HL-60 (cell line): ENCODE results near the gene ULK2.

ENCODE experiments used
- DNase-seq, 2 experiments: peaks; one replicate each; pipeline ENCODE4 v3.0.0-alpha.2; 2010 to 2020; ENCODE audit warnings: low read depth in 1 of 2, low spot score in 1 of 2
- H3K27ac ChIP-seq: fragments of 250-450 bp; sonication (Bioruptor Pico); replicated peaks from 2 replicates; pipeline ENCODE4 v1.5.1; 2020; ENCODE audit warnings: mild to moderate bottlenecking, moderate library complexity
- H3K27me3 ChIP-seq: fragments of 250-450 bp; sonication (Bioruptor Pico); 2 replicates; pipeline ENCODE4 v1.5.1; 2021; ENCODE audit warnings: mild to moderate bottlenecking, moderate library complexity; ENCODE audit not compliant: insufficient read depth, poor library complexity, severe bottlenecking
- H3K4me3 ChIP-seq: replicated peaks from 2 replicates; pipeline ENCODE4 v1.5.1; 2011; ENCODE audit warnings: mild to moderate bottlenecking, control low read depth, low read length; ENCODE audit not compliant: insufficient read depth
- CTCF ChIP-seq: IDR thresholded peaks from one replicate; pipeline ENCODE4 v1.5.1; 2011; ENCODE audit warnings: low read length, control low read depth, inconsistent platforms; ENCODE audit not compliant: insufficient read depth
- GABPA ChIP-seq: IDR thresholded peaks from 2 replicates; pipeline ENCODE4 v1.6.1; 2012; ENCODE audit warnings: low read depth
- POLR2AphosphoS5 ChIP-seq: IDR thresholded peaks from 2 replicates; pipeline ENCODE4 v1.6.1; 2012; ENCODE audit warnings: low read depth
- REST ChIP-seq: IDR thresholded peaks from 2 replicates; pipeline ENCODE4 v1.6.1; 2012; ENCODE audit warnings: low read depth; ENCODE audit not compliant: insufficient replicate concordance
- SPI1 ChIP-seq: IDR thresholded peaks from 2 replicates; pipeline ENCODE4 v1.6.1; 2012; ENCODE audit warnings: low read depth, mild to moderate bottlenecking, borderline replicate concordance

The ULK2 gene

GRCh38 chr17:19830061-19830460, 37.7 kb downstream of the ULK2 start:
- DNase-seq = no peak
- H3K27ac ChIP-seq = no peak overlapping the region
- TF ChIP-seq GABPA (no peak), SPI1 (no peak), REST (no peak), CTCF (no peak), POLR2AphosphoS5 (no peak)
- no peaks in the 10 kb centered on the region for H3K27me3 ChIP-seq
- H3K4me3 ChIP-seq = no peak overlapping the region

GRCh38 chr17:19812407-19812806, 55.3 kb downstream of the ULK2 start:
- Histone ChIP-seq H3K27me3 (no peaks in the 10 kb centered on the region), H3K4me3 (no peak overlapping the region), H3K27ac (no peak overlapping the region)
- TF ChIP-seq SPI1 (no peak), GABPA (no peak), REST (no peak), POLR2AphosphoS5 (no peak), CTCF (no peak)
- DNase-seq = no peak

GRCh38 chr17:19805006-19805405, 62.7 kb downstream of the ULK2 start:
- no peaks in the 10 kb centered on the region for H3K27me3 ChIP-seq
- TF ChIP-seq SPI1 (no peak), REST (no peak), CTCF (no peak), GABPA (no peak), POLR2AphosphoS5 (no peak)
- DNase-seq = no peak
- no peak overlapping the region for H3K27ac ChIP-seq
- H3K4me3 ChIP-seq = no peak overlapping the region
